ENCODE measurements around the gene PRSS53.

Gene PRSS53

GRCh38 chr16:31093132-31093703 lies 4.5 kb upstream of the PRSS53 start:
- peak; percentile 64 for DNase-seq

- DNase-seq: no peak
These were observed 3.6 kb upstream of the PRSS53 start for GRCh38 chr16:31092330-31092729.

GRCh38 chr16:31090540-31090939 lies 1.8 kb upstream of the PRSS53 start:
- no peak for DNase-seq

GRCh38 chr16:31089199-31089598 lies 456 bp upstream of the PRSS53 start:
- no peak for DNase-seq

- DNase-seq: no peak
These were observed 772 bp downstream of the PRSS53 start for GRCh38 chr16:31087971-31088370.

- DNase-seq: no peak
These were observed 1.3 kb downstream of the PRSS53 start for GRCh38 chr16:31087481-31087880.

- DNase-seq: no peak
These were observed 2.2 kb downstream of the PRSS53 start for GRCh38 chr16:31086629-31086906.

- no peak for DNase-seq
These were observed 2.7 kb downstream of the PRSS53 start for GRCh38 chr16:31085873-31086628.

- DNase-seq: no peak
These were observed 3.3 kb downstream of the PRSS53 start for GRCh38 chr16:31085411-31085810.

- DNase-seq: no peak
These were observed 4.0 kb downstream of the PRSS53 start for GRCh38 chr16:31084584-31085302.

GRCh38 chr16:31083981-31084380 lies 4.8 kb downstream of the PRSS53 start:
- no peak for DNase-seq

- DNase-seq: no peak
These were observed 5.2 kb downstream of the PRSS53 start for GRCh38 chr16:31083556-31083955.

GRCh38 chr16:31083081-31083480 lies 5.7 kb downstream of the PRSS53 start:
- no peak for DNase-seq

- no peak for DNase-seq
These were observed 6.2 kb downstream of the PRSS53 start for GRCh38 chr16:31082368-31083045.

- no peak for DNase-seq
These were observed 7.1 kb downstream of the PRSS53 start for GRCh38 chr16:31081428-31082351.

- no peak for DNase-seq
These were observed 7.9 kb downstream of the PRSS53 start for GRCh38 chr16:31080756-31081419.

- no peak for DNase-seq
These were observed 8.6 kb downstream of the PRSS53 start for GRCh38 chr16:31080035-31080629.

- no peak for DNase-seq
These were observed 9.3 kb downstream of the PRSS53 start for GRCh38 chr16:31079342-31079944.

- no peak for DNase-seq
These were observed 10.0 kb downstream of the PRSS53 start for GRCh38 chr16:31078597-31079341.

- no peak for DNase-seq
These were observed 10.9 kb downstream of the PRSS53 start for GRCh38 chr16:31077592-31078396.
